GM12892 (cell line): ENCODE measurements around the gene SERINC3. TPM values are rescaled to one million over a fixed set of nuclear protein-coding genes. Genes with fewer than 3 reads are reported as not detected.
"Not testable (repeated sequence)": the region's sequence is repeated elsewhere in the genome, so short reads cannot be mapped to it uniquely, and the experiment has no call there.

Experiments
- DNase-seq: peaks from one replicate; pipeline ENCODE4 v3.0.0; 2011; ENCODE audit not compliant: insufficient read length
- FAIRE-seq: peaks from 2 replicates; lab custom pipeline; 2011; peaks lifted over from hg19 to GRCh38; lab: Jason Lieb, UNC
- POLR2A ChIP-seq: IDR thresholded peaks from 2 replicates; pipeline ENCODE4 v1.6.1; 2011; ENCODE audit warnings: low read depth, low read length, control low read depth
- POLR2AphosphoS5 ChIP-seq: IDR thresholded peaks from 2 replicates; pipeline ENCODE4 v1.6.1; 2011; ENCODE audit warnings: low read depth, low read length, control low read depth
- TAF1 ChIP-seq: IDR thresholded peaks from 2 replicates; pipeline ENCODE4 v1.6.1; 2011; ENCODE audit warnings: low read depth, mild to moderate bottlenecking, control low read depth, low read length, borderline replicate concordance
- polyA plus RNA-seq: library from polyadenylated mRNA; unstranded; fragments of >200 nt; gene quantifications from one replicate; pipeline ENCODE4 v1.2.1, GENCODE V29; 2012; ENCODE audit warnings: missing spikeins, inconsistent platforms; ENCODE audit not compliant: missing spikeins

The SERINC3 gene
- 27.9 TPM for polyA plus RNA-seq

- TF ChIP-seq POLR2AphosphoS5, result peak; percentile 75; the same call in 1 of the 2 replicates
- TF ChIP-seq POLR2A, result peak; percentile 79
- no peak for TF ChIP-seq TAF1
- DNase-seq, result peak; percentile 90
- peak; percentile 93 for FAIRE-seq
Measured at GRCh38 chr20:44521484-44522481, at the start of gene SERINC3. Gene SERINC3 (minus strand): TSS chr20:44522070. CDS start chr20:44521951, 119 bp downstream.

DNA sequence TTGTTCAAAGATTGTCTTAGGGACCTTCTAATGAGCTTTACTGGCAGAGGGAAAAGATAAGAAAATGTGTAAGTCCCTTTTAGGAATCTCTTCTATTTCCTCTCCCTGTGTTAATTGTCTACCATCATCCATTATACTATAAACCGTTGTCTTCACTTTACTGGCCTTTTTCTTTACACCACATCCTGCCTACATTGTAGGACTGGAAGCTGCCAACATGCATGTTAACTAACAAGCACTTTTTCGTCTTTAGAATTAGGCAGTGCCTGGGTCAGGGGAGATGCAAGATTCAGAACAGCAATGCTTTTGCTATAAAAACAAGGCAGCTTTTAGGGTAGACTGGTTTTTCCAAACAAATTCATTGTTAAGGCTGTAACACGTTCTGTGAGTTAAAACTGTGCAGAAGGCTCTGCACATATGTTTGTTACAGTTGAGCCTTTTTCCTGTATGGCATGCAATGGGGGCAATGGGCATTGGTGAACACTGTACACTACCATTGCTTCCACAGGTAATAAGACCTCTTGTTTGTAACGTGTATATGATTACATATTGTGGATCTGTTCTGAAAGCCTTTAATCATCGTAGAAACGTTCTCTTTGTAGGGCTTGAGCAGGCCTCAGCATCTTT lies 49.6 kb upstream of the SERINC3 start:
- FAIRE-seq (no peak), DNase-seq (no peak)
- TF ChIP-seq POLR2A (no peak), TAF1 (no peak), POLR2AphosphoS5 (no peak)

DNA sequence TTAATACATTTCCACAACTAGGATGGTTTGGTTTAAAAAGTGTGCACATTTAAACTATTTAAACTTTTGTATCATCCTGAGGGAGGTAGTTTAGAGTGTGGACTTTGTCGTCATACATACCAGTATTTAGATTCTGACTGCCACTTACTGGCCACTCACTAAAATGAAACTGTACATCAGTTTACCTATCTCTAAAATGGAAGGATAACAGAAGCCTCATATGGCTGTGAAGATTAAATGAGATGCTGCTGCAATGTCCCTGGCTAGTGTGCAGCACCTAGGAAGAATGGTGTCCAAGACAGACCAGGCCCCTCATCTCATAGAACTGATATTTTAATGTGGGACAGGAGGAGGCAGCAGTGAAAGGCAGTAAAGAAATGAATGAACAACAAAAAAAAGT lies 48.5 kb upstream of the SERINC3 start:
- no peak for FAIRE-seq
- no peak for DNase-seq
- TF ChIP-seq POLR2AphosphoS5, result no peak
- no peak for TF ChIP-seq POLR2A
- TF ChIP-seq TAF1, result no peak

- no peak for TF ChIP-seq TAF1
- TF ChIP-seq POLR2A, result no peak
- TF ChIP-seq POLR2AphosphoS5, result no peak
- DNase-seq (no peak), FAIRE-seq (no peak)
Measured at GRCh38 chr20:44566811-44567210, 44.9 kb upstream of the SERINC3 start.

DNA sequence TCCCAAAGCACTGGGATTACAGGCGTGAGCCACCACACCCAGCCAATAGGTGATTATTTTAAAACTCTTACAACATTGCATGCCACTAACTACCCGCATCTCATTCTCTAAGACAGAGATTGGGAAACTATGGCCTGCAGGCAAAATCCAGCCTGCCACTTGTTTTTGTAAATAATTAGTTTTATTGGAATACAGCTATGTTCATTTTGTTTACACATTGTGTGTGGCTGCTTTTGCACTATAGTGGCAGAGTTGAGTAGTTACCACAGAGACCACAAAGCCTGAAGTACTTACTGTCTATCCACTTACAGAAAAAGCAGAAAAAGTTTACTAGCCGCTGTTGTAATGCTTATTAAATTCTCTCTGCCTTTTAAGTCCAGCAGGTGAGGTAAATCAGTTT lies 44.1 kb upstream of the SERINC3 start:
- FAIRE-seq, result no peak
- no peak for DNase-seq
- TF ChIP-seq POLR2AphosphoS5 (no peak), POLR2A (no peak), TAF1 (no peak)

- DNase-seq, result no peak
- no peak for TF ChIP-seq POLR2A
- no peak for FAIRE-seq
Measured at GRCh38 chr20:44561876-44562275, 40.0 kb upstream of the SERINC3 start.

GRCh38 chr20:44560818-44561217 lies 38.9 kb upstream of the SERINC3 start:
- not testable (repeated sequence) for FAIRE-seq

GRCh38 chr20:44560229-44560628 lies 38.4 kb upstream of the SERINC3 start:
- no peak for FAIRE-seq
- DNase-seq, result no peak
- TF ChIP-seq TAF1 (no peak), POLR2A (no peak), POLR2AphosphoS5 (no peak)

More at GRCh38 chr20:44560818-44561217, 38.9 kb upstream of the SERINC3 start:
- not testable (repeated sequence) for DNase-seq

DNA sequence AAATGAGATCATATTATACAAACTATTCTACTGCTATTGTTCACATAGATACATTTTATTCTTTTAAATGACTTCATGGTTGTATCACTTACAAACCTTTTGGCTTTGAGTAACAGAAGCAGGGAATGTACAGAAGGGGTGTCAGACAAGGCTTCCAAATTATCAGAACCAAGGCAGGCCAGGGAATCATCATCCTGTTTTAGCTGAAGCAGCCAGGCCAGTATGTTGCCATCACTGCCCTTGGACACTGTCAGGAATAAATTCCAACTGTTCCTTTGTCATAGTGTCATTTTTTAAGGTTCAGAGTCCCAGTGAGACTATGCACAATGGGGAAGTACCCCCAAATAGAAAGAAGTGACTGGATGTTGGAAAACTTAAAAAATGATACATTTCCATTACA lies 37.4 kb upstream of the SERINC3 start:
- FAIRE-seq (no peak), DNase-seq (no peak)
- TF ChIP-seq POLR2AphosphoS5 (no peak), POLR2A (no peak), TAF1 (no peak)

DNA sequence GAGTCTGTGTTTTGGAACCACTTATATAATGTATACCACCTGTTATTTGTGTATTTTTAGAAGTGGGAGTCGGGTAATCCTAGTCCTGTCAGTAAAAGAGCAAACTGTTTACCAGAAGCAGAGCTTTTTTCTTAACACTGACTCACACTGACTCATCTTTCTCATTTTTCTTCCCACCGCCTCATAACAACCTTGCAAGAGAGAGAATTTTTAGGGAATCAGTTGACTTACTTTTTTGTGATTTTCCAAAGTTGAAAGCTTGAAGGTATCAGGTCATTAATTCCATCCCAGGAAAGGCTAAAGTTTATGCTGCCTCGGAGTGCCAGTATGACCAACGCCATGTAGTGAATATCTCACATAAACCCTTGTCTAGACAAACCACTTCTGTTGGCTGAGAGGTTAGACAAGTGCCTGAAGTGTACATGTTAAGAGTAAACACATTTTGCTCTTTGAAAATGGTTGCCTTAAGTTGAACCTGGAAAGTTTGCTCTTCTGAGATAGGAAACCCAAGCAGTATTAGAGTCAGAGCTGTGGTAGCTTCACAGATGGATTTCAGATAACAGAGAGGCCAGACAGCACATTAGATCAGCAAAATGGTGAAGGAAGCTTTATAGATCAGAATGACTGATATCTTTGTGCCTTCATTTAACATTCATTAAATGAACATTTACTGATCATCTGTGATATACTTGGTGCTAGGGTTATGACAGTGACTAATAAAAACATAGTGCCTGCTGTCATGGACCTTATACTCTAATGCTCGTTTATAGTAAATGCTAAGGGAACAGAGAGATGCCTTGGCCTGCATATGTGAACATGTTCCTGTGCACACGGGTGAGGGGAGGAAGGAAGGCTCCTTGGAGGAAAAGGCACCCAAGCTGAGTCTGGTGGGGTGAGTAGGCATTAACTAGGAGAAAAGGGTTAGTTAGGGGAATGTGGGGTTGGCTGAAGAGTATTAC lies 31.4 kb upstream of the SERINC3 start:
- FAIRE-seq (peak; percentile 71), DNase-seq (no peak)
- TF ChIP-seq POLR2AphosphoS5 (no peak), POLR2A (no peak), TAF1 (no peak)

GRCh38 chr20:44552568-44552949 lies 30.7 kb upstream of the SERINC3 start:
- FAIRE-seq, result no peak
- TF ChIP-seq POLR2A, result no peak
- TF ChIP-seq POLR2AphosphoS5, result no peak
- no peak for TF ChIP-seq TAF1
- no peak for DNase-seq

DNA sequence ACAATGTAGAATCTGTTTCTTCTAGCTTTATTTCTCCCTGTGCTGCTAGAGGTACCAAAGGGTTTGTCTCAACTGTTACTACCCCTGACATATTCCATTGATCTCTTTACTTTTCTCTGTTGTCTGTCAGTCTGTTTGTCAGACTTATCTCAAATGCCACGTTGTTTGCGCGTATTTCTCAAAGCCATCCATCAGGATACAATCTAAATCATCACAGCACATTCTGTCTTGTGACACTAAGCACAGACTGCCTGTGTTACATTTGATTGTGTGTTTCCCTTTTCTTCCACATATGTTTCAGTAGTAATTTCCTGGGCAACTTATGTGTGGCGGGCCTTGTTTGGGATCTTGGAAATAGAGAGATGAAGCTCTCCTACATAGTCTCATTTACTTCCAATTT lies 30.2 kb upstream of the SERINC3 start:
- TF ChIP-seq TAF1 (no peak), POLR2A (no peak), POLR2AphosphoS5 (no peak)
- DNase-seq (no peak), FAIRE-seq (no peak)
